AG09309 (cell line): ENCODE data around the gene PFKL.

ENCODE experiments used
- DNase-seq: peaks from one replicate; pipeline ENCODE4 v3.0.0-alpha.2; 2010; ENCODE audit warnings: low read depth
- H3K4me3 ChIP-seq: 2 replicates; pipeline ENCODE4 v1.5.1; 2011; ENCODE audit warnings: mild to moderate bottlenecking, low read depth, low read length, moderate library complexity; ENCODE audit not compliant: control insufficient read depth
- TF ChIP-seq, protein P1 (sequence below): IDR thresholded peaks from 2 replicates; pipeline ENCODE4 v1.5.1; 2011; ENCODE audit warnings: mild to moderate bottlenecking, low read depth, low read length, inconsistent platforms; ENCODE audit not compliant: insufficient read depth, control insufficient read depth; ENCODE audit errors: missing control alignments

Gene PFKL

DNA sequence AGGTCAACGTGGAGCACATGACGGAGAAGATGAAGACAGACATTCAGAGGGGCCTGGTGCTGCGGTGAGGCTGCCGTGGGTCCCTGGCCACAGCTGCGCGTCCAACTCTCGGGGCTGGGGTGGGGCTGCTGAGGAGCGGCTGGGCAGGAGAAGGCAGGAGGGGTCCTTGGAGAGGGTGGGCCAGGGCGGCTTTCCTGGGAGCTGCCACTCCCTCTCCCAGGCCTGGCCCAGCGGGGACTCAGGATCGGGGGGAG is 24.9 kb downstream of the PFKL start:
- TF ChIP-seq, protein P1, sequence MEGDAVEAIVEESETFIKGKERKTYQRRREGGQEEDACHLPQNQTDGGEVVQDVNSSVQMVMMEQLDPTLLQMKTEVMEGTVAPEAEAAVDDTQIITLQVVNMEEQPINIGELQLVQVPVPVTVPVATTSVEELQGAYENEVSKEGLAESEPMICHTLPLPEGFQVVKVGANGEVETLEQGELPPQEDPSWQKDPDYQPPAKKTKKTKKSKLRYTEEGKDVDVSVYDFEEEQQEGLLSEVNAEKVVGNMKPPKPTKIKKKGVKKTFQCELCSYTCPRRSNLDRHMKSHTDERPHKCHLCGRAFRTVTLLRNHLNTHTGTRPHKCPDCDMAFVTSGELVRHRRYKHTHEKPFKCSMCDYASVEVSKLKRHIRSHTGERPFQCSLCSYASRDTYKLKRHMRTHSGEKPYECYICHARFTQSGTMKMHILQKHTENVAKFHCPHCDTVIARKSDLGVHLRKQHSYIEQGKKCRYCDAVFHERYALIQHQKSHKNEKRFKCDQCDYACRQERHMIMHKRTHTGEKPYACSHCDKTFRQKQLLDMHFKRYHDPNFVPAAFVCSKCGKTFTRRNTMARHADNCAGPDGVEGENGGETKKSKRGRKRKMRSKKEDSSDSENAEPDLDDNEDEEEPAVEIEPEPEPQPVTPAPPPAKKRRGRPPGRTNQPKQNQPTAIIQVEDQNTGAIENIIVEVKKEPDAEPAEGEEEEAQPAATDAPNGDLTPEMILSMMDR: no peak
- DNase-seq: no peak
- no peak overlapping the region for H3K4me3 ChIP-seq

DNA sequence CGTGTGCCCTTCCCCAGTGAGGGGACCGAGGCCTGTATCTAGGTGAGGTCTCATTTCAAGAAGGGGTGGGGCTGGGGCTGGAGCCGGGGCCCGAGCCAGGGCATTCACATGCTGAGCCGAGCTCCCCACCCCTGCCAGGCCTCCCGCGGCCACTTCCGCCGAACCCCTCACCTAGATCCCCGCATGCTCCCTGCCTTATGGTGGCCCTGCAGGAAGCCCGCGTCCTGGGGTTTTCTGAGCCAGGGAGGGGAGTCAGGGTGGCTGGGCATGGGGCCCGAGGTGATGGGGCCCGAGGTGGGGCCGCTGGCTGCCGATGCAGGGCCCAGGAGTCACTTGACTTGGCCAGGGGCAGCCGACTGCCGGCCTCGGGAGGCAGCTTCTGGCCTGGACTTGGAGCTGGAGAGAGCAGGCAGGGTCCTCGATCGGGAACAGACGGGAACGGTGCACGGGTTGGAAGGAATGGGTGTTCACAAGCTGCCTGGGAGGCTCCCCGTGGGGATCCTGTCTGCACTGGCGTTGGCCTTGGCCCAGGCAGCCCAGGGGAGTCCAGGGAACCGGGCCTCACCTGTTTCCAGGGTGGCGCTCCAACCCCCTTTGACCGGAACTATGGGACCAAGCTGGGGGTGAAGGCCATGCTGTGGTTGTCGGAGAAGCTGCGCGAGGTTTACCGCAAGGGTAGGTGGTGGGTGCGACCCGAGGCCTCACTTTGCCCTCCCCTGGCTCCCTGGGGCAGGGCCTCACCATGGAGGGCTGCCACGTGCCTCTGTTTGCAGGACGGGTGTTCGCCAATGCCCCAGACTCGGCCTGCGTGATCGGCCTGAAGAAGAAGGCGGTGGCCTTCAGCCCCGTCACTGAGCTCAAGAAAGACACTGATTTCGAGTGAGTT is 25.8 kb downstream of the PFKL start:
- TF ChIP-seq, protein P1: no peak
- DNase-seq: no peak
- no peak overlapping the region for H3K4me3 ChIP-seq

DNA sequence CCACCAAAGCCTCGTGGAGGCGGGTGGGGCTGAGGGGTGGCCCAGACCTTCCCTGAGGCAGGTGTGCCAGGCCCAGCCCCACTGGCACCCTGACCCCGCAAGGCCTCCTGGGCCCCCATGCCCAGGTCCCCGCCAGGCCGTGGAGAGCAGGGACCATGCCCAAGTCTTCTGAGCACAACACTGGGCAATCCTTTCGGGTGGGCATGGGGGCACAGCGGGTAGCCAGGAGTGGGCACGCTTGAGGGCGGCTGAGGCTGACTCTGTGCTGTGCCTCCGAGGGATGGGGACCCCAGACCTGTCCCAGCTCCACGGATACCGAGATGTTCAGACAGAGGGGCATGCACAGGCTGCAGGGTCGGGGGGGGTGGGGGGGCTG is 26.4 kb downstream of the PFKL start:
- DNase-seq: no peak
- H3K4me3 ChIP-seq: no peak overlapping the region
- TF ChIP-seq, protein P1: no peak

DNA sequence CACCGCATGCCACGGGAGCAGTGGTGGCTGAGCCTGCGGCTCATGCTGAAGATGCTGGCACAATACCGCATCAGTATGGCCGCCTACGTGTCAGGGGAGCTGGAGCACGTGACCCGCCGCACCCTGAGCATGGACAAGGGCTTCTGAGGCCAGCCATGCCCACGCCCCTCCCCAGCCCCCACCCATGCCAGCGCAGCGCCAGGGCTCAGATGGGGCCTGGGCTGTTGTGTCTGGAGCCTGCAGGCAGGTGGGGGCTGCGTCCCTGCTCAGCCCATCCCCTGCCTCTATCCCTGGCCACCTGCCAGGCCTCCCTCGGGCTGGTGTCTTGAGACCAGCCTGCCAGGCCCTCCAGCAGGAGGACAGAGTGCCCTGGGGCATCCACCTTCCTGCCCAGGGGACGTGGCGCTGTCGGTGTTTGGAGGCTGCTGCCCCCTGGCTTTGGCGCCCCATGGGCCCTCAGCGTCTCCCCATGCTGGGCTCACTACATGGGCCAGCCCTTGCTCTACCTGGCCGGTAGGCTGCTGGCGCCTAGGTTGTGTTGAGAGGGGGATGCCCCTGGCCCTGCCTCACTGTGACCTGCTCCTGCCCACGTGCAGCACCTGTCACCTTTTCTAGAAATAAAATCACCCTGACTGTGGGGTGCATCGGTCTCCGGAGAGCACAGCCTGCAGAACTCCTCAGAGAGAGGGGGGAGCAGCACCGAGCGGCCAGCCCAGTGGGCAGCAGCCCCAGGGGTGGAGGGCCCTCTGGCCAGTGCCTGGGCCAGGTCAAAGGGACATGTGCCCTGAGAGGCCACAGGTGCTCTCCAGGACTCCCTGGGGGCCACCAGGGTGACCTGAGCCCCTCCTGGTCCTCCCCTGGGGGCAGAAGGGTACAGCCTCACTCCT is 27.1 kb downstream of the PFKL start:
- no peak overlapping the region for H3K4me3 ChIP-seq
- TF ChIP-seq, protein P1: no peak

DNA sequence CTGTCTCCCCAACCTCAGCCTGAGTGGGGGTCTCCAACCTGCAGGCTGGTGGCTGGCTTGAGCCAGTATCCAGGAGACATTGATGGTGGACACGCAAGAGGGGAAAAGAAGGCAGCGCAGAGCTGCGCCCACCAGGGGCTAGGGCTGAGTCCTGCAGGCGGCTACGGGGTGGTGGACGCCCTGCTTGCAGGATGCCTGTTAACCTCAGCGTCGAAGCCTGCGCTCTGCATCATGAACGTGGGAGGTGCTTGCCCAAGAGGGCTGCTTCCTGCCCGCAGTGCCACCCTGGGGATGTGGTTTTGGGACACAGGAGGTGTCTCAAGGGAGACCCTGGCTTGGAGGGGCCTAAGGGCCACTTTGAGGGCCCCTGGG is 27.7 kb downstream of the PFKL start:
- TF ChIP-seq, protein P1: no peak
- no peak overlapping the region for H3K4me3 ChIP-seq
- no peak for DNase-seq

More for the DNA sequence above, 27.1 kb downstream of the PFKL start:
- no peak for DNase-seq

DNA sequence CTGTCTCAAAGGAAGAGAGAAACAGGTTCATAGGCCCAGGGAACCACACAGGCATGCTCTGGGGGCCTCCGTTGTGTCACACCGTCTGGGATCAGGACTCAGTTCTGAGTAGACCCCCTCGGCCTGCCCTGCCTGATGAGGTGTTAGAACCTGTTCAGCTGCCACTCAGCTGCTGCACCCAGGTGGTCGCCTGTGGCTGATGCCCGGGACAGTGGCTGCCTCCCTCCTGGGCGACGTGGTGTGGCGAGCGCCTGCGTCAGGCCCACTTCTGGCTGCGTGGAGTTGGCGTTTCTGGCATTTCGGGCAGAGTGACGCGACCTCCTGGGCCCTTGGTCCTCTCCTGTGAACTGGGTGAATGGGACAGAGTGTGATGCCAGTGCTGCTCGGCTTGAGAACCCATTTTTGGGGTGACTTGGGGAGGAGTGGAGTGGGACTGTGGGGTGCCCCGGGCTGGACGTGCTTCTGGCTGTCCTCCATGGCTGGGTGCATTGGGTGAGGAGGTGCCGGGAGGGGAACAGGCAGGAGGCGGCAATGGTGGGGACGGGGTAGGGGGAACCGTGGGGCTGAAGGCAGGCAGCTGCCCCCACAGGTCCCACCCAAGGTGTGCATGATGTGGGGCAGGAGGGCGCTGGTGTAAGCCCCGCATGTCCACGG is 28.5 kb downstream of the PFKL start:
- H3K4me3 ChIP-seq: no peak overlapping the region
- no peak for DNase-seq
- TF ChIP-seq, protein P1: no peak
